SK-N-SH treated with all-trans-retinoic acid at 6 μM for 48 hours (cell line): ENCODE measurements around the gene MRPS2.
"Not testable (repeated sequence)": the region's sequence is repeated elsewhere in the genome, so short reads cannot be mapped to it uniquely, and the experiment has no call there.

Experiments
- ARNTL ChIP-seq: fragments of 450-650 bp; formaldehyde crosslinking; IDR thresholded peaks from 2 replicates; pipeline ENCODE4 v1.5.0; 2020; ENCODE audit warnings: low read depth, mild to moderate bottlenecking, moderate library complexity, borderline replicate concordance
- ESRRG ChIP-seq: fragments of 250-450 bp; sonication (Bioruptor Pico); IDR thresholded peaks from 2 replicates; pipeline ENCODE4 v1.6.1; 2021; ENCODE audit warnings: mild to moderate bottlenecking
- PPARA ChIP-seq: fragments of 250-450 bp; sonication (Bioruptor Pico); IDR thresholded peaks from 2 replicates; pipeline ENCODE4 v1.5.0; 2020; ENCODE audit warnings: mild to moderate bottlenecking, borderline replicate concordance
- SNAI2 ChIP-seq: fragments of 250-450 bp; sonication (Bioruptor Pico); IDR thresholded peaks from 2 replicates; pipeline ENCODE4 v1.5.0; 2020; ENCODE audit warnings: mild to moderate bottlenecking, moderate library complexity
- ZFP30 ChIP-seq: fragments of 450-650 bp; formaldehyde crosslinking; IDR thresholded peaks from 2 replicates; pipeline ENCODE4 v1.5.0; 2022; ENCODE audit warnings: mild to moderate bottlenecking, moderate library complexity
- ZNF8 ChIP-seq: fragments of 450-650 bp; formaldehyde crosslinking; IDR thresholded peaks from 2 replicates; pipeline ENCODE4 v1.5.0; 2020; ENCODE audit warnings: mild to moderate bottlenecking, moderate library complexity
- TF ChIP-seq, protein P1 (sequence below): fragments of 250-450 bp; sonication (Bioruptor Pico); IDR thresholded peaks from 2 replicates; pipeline ENCODE4 v1.8.0; 2020; ENCODE audit warnings: mild to moderate bottlenecking, moderate library complexity, borderline replicate concordance

- TF ChIP-seq, protein P1, sequence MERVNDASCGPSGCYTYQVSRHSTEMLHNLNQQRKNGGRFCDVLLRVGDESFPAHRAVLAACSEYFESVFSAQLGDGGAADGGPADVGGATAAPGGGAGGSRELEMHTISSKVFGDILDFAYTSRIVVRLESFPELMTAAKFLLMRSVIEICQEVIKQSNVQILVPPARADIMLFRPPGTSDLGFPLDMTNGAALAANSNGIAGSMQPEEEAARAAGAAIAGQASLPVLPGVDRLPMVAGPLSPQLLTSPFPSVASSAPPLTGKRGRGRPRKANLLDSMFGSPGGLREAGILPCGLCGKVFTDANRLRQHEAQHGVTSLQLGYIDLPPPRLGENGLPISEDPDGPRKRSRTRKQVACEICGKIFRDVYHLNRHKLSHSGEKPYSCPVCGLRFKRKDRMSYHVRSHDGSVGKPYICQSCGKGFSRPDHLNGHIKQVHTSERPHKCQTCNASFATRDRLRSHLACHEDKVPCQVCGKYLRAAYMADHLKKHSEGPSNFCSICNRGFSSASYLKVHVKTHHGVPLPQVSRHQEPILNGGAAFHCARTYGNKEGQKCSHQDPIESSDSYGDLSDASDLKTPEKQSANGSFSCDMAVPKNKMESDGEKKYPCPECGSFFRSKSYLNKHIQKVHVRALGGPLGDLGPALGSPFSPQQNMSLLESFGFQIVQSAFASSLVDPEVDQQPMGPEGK (CRISPR knock-in tag) = not testable (repeated sequence)
- not testable (repeated sequence) for TF ChIP-seq ESRRG (CRISPR knock-in tag); PPARA (CRISPR knock-in tag); SNAI2 (CRISPR knock-in tag); ZNF8 (CRISPR knock-in tag); ZFP30; ARNTL (CRISPR knock-in tag)
These were observed 49.2 kb downstream of the MRPS2 start for GRCh38 chr9:135549478-135550343.
